ENCODE measurements around the gene KLC1.

KLC1 gene

DNA sequence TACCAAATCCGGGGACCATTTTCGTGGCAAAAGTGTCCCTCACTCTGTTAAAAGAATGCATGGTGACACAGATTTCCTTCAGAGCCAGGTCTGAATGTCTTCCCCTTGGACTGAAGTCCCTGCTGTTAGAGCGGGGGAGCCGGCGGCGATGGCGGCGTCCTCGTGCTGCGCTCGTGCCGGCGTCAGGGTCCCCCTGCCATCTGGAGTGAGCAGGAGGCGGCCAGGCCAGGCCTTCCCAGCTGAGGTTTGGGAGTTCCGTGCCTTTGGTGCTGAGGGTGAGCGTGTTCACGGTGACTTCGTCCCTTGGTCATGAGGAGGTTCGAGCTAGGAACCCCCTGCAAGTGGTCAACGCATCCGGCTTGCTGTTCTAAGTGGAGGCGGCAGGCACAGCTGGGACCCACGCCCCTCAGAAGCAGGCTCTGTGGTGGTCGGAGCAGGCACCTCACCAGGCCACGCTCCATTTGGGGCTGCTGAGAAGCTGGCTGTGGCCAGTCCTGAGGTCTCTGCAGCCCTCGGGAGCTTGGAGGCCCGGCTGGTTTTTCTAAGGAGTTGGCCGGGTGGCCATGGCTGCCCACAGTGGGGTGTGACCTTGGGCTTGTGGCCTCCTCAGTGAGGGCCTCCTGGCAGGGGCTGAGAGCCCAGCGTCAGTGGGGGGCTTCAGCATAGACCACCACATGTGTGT is 96.1 kb downstream of the KLC1 start:
- DNase-seq = no peak

DNA sequence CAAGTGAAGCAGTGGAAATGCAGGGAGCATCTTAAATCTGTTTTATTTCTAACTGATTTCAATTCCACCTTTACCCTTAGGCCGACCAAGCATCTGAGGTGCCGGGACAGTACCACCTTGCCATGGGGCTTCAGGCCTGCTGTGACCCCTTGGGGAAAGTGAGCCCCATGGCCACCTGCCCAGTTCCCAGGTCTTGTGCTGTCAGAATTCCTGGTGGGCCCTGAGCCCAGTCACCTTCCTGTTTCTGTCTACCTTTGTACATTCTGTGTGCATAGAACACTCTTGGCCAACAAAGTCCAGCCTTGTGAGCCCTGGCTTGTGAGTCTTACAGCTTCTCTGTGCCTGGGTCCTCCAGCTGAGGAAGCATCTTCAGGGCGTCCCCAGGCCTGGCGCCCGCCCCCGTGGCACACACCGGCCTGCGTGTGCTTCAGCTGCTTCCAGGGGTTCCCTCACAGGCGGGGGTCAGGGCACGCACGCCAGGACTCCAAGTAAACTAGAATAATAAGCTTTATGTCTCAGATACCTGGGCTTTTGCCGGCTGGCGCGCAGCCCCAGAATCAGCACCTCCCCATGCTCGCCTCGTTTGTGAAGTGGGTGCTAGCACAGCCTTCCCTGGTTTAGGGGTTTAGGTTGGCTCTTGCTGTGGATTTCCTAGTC is 96.9 kb downstream of the KLC1 start:
- DNase-seq = no peak

DNA sequence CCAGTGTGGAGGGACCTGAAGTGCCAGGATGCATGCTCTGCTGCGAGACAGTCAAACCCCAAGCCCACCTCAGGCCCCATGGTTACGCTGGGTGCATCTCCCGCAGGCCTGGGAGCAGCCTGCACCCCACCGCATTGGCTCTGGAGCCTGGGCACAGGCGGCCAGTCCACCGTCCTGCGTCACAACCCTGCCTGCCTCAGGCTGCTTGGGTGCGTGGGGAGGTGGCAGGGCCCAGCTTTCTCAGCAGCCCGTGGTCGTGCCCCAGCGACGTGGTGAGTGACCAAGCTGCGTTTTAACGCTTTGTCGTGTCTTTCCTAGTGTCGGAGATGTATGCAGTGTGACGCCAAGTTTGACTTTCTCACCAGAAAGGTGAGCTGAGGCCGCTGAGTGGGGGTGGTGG is 97.5 kb downstream of the KLC1 start:
- no peak for DNase-seq

DNA sequence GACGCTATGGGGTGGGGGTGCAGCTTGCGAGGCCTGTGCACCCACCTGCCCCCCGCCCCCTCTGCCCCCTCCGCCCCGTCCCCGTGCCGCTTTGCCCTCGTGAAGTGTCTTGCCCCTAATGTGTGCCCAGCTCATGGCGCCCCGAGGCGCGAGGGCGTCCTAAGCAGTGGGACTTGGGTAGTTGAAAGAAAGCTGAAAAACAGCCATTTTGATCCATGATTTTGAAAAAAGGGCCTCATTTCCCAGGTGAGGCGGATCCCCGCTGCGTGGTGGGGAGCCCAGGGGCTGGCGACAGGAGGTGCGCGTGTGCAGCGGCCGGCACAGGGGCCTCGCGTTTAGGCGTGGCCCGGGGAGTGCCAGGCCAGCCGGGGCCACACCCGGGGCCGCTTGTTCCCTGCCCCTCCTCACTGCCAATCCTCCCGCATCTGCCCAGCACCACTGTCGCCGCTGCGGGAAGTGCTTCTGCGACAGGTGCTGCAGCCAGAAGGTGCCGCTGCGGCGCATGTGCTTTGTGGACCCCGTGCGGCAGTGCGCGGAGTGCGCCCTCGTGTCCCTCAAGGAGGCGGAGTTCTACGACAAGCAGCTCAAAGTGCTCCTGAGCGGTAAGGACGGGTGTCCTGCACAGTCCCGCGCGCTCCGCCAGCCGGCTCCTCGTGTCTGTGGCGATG is 98.4 kb downstream of the KLC1 start:
- no peak for DNase-seq

DNA sequence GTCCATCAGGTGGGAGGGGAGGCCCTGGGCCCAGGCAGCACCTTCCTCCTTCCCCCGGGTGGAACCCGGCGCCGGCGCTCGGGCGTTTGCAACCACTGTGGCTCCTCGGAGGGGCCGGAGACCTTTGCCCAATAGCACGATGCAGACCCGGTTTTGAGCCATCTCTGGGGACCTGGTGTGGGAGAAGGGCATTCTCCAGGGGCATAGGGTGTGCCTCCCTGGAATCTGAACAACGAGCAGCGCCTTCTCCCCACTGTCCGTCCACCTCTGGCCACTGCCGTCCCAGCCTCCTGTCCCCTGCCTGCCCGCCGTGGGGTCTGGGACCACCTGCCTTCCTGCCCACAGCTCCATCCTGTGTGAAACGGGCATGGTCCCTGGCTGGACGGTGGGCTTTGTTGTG is 99.1 kb downstream of the KLC1 start:
- no peak for DNase-seq

DNA sequence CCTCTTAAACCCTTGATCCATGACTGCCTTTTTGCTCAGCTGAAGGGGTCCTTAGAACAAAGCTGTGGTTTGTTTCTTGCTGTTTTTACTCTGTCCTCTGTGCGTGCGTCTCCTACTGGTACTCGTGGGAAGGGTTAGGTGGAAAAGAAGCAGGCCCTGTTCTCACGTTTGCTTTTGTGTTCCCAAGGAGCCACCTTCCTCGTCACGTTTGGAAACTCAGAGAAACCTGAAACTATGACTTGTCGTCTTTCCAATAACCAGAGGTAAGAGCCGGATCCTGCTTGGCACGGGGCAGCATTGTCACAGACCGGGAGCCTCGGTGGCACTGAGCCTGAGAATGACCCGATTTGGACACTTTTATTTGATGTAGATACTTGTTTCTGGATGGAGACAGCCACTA is 99.7 kb downstream of the KLC1 start:
- DNase-seq = no peak

DNA sequence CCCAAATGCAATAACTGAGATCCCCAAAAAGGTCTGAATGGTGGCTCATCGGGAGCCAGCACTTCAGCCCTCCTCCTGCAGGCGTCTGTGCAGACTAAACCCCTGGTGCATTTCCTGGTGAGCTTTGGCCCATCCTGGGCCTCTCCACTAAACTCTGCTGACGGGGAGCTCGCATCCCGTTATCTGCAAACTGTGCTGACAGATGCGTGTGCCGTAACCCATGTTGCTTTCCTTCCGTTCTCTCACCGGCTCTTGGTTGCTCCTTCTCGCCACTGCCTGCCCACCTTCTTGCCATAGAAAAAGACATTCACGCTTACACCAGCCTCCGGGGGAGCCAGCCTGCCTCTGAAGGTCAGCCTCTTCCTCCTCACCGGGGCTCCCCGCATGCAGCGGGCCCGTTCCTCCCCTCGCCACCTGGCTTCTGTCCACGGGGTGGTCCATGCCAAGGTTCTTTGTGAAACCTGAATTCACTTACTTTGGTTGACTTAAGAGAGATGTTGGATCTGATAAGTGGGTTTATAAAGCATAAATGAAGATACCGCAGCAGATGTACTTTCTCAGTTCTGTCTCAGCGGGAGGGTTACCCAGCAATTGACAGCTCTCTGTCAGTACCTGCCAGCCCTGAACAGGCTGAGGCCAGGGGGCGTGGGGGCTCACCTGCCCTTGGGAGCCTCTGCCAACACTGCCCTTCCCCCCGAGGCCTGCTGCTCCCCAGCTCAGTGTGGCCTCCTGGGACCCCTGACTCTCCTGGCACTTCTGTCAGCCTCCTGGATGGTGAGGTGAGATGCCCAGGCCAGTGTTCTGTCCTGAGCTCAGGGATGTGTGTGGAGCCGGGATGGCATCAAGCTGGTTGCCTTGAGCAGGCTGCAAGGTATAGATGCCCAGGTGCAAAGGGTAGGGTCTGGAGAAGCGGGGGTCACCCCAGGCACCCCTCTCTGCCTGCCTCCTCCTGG is 100.8 kb downstream of the KLC1 start:
- DNase-seq = no peak

DNA sequence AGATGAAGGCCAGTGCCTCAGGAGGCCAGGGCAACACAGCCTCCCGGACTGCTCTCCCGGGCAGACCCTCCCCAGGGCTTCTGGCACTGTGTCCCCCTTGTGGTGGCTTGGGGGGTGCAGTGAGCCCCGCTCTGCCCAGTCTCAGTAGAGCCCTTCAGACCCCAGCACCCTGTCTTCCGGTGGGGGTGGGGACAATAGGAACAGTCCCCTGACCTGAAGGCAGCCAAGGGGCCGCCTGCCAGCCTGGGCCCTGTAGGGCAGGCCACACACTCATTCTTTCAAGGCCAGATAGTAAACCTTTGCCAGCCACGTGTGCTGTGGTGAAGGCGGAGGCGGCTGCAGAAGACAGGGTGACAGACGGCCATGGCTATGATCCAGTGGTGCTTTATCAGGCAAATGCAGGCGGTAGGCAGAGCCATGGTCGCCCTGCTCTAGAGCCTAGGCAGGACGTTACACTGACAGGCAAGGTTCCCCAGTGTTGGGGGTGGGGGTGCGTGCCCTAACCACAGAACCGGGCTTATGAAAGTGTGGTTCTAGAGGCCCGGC is 101.6 kb downstream of the KLC1 start:
- DNase-seq = no peak

DNA sequence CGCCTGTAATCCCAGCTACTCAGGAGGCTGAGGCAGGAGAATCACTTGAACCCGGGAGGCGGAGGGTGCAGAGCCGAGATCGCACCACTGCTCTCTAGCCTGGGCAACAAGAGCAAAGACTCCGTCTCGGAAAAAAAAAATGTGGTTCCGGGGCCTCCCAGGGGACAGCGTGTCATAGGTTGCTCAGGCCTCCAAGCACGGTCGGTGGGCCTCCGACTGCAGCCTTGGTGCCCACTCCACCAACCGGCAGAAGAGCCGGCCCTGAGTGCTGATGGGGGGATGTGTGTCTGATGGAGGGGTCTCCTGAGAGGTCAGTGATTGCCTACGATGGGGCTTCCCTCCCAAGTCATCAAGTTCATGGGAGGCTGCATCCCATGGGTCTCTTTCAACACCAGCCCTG is 102.5 kb downstream of the KLC1 start:
- DNase-seq = no peak

DNA sequence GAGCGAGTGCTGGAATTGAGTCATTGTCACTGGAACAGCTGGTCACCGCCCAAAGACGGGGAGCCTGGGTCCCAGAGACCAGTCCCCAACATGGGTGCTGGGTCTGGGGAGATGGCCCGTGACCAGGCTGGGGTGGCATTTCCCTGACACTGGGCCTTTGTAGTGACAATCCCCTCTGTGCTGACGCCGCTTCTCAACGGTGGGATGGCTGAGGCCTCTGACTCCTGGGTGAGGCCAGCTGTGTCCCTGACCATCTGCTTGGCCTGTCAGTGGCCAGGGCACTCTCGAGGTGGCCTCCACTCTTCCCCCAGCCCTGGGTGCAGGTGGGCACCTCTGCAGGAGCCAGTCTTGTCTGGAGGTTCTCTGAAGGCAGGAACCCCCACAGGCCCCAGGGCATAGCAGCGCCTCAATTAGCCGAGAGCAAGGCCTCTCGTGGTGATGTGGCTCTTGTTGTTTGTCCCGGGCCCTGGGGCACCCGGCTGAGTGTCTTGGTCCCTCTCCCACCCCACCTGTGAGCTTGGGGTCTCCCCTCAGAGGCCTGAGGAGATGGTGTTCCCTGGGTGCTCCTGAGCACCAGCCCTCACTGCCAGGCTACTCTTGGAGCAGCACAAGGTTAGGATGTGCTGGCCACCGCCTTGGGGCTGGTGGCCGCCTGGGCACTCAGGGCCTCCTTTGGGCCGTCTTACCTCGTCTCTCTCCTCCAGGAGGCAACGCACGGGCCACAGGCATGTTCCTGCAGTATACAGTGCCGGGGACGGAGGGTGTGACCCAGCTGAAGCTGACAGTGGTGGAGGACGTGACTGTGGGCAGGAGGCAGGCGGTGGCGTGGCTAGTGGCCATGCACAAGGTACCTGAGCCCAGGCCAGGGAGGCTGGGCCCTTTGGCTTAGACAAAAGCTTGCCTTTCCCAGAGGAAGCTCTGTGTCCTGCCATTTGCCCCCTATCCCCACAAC is 103.2 kb downstream of the KLC1 start:
- no peak for DNase-seq

DNA sequence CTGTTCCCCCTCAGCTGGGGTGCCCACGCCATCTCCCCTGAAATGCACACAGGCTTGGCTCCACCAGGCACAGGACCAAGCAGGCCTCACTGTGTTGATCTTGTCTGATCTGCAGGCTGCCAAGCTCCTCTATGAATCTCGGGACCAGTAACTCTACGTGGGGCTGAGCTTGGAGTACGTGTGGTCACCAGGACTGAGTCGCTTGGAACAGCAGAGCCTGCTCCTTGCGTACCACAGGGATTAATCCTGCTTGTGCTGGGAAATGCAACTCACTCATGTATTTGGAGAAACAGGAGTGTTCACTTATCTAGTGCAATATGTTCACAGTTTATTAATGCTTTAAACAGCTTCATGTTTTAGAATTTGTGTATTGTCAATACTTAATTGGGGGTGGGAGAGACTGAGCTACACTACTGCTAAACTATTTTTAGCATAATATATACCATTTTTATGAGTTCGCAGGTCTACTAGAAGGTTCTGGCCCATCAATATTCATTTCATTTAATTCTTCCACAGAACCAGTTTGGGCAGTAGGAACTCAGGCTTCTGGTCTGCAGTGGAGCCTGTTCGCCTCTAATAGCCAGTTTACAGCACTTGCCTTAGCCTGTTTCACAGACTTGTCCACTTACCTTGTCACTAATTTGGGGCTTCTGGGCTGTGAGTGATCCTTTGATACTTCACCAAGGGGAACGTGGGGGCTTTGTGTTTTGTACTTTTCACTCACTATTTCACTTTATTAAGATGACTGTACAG is 104.0 kb downstream of the KLC1 start:
- DNase-seq = no peak

DNA sequence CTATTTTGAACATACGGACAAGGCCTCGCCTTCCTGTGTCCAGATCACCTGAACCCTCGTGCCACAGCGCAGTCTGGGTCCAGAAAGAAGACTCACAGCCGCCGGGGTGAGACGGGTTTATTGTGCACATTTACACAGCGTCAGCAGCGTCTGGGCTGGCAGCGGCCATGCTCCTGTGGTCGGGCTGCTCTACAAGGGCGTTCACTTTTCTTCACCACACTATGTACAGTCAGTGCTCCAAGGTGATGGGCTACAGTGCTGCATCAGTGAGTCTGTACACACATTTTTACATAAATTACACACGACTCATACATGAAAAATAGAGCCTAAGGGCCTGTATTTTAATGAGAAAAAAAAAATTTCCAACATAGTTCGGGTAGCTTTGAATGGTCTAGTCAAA is 104.6 kb downstream of the KLC1 start:
- no peak for DNase-seq

DNA sequence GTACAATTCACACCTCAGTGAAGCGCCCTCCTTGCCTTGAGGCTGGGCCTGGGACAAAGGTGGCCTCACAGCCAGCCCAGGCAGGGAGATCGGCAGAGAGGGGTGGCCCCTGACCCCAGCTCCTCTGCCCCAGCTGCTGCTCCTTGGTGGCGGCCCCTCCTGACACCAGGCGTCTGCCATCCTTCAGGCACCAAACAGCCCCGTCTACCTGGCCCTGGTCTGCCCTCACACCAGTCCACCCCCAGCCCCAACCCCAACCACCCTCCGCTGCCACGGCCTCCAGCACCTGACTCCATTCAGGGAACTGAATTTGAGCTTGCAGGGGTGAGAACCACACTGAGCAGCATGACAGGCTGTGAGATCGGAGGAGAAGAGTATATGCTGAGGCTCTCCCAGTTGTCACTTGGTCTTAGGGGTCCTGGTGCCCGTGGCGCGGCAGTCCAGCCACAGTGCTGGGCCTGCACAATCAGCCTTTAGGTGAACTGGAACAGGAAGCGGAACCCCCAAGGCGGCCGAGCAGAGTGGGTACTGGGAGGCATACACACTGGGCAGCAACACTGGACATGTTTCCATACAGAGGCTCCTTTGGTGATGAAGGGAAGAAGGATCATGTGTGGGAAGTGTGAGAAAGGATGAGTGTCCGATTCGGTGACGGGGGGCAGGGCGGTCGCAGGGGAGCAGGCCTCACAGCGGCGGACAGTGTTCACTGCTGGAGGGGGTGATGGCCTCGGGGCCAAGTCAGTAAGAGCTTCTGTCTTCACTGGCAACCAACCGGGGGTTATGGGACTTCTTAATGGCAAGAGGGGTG is 105.3 kb downstream of the KLC1 start:
- no peak for DNase-seq

DNA sequence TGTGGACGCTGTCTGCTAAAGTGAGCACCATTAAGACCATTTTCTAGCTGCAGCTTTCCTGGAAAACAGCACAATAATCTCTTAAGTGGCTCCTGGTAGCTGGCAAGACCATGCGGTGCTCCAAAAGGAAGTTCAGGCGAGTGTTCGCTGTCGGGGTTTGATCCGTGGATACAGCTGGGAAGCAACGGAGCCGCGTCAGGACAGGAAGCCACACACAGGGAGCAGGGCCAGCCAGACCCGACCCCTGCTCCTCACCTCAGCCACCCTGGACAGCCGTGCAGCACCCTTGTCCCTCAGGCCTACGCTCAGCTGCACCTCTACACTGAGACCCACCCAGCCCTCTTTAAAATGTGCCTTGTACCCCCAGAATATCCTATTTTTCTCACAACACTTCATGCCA is 106.0 kb downstream of the KLC1 start:
- DNase-seq = no peak

DNA sequence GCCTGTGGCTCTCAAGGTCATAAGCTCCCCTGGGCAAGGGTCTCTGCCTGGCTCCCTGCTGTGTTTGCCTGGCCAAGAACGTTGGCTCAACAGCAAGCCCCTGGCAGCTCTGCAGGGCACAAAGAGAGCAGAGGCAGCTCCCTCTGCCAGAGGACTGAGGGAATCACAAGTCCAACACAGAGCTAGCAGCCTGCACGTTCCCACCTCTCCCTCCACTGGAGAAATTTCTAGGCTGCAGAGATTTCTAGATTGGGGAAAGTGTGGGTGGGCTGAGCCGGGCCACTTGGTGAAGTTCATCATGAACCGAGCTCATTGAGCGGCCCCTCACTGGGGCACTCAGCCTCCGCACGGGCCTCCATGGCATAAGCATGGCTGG is 106.4 kb downstream of the KLC1 start:
- no peak for DNase-seq

DNA sequence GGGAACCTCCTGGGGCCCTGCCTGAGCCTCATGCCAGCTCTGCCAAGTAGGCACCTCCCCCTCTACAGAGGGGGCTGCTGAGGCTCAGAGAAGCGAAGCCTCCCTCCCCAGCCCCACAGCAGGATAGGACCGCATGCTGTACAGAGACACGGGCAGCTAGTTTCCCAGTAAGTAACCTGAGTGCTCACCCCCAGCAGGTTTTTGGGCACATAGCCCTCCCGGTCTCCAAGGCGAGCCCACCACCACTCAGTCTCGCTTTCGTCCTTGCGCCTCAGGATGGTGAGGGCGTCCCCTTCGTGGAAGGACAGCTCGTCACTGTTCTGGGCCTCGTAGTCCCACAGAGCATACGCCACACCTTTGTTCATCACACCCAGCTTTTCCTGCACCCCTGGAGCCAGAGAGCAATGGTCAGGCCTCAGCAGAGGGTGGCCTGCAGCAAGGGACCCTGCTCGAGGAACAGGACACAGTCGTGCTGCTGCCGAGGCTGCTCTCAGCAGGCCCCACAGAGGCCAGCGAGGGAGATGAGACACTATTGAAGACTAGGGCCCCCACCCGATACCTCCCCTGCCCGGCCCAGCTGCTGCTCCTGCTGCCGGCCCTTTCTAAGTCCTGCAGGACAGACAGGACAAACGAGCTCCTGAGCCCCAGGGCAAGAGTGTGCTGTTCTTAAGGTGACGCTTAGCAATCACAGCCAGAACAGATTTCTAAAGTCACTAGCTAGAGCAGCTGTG is 107.0 kb downstream of the KLC1 start:
- DNase-seq = no peak

DNA sequence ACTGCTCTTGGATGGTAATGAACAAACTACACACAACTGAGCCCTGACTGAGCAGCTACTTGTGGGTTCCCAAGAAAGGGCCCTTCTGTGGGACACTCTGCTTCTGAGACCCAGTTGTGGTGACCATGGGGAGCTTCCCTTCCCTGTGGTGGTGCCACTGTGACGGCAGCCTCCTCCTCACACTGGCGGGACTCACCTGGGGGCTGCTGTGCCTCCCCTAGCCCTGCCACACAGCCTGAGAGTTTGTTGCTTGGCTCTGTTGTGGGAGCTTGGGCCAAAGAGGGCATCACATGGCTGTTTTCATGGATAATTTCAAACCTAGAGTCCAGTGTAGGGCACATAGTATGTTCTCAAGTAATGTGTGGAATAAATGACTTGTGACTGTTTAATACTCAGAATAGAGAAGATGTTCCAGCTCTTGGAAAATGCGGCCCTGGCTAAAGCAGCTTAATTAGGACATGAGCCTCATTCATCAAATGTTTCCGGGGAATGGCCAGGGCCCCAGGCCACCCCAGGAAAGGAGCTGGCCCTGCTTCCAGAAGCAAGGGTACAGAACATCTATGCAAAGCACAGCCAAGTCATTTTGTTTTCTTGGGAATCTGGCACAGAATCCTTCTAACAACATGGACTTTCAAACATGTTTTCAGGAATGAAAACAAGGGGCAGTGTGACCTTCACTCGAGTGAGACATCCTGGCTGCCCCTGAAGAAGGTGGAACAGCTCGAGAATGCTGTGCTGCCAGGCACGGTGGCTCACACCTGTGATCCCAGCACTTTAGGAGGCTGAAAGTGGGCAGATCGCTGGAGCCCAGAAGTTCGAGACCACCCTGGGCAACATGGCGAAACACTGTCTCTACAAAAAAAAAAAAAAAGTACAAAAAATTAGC is 107.8 kb downstream of the KLC1 start:
- DNase-seq = no peak

DNA sequence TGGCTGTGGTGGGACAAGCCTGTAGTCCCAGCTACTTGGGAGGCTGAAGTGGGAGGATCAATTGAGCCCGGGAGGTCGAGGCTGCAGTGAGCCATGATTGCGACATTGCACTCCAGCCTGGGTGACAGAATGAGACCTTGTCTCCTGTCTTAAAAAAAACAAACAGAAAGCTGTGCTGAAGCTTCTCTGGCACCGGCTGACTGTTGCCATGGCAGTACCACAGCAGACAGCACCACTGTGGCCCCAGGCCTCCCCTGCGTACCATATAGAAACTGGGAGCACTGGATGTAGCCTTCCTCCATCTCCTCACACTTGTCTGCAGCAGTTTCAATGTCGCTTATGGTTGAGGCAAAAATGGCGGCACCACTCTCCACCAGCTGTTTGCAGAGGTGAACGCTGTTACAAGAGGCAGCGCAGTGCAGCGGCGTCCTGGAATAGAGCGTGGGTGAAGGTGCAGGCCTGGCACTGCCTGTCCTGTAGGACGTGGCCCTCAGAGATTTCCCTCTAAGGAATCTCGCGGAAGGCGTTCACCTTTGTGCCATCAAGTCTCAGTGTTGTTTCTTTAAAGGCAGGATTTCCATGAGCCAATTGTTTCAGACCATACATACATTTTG is 108.5 kb downstream of the KLC1 start:
- no peak for DNase-seq
